ENCODE data around the gene SLC8B1. TPM values are rescaled to one million over a fixed set of nuclear protein-coding genes. Genes with fewer than 3 reads are reported as not detected.

SLC8B1 gene
- total RNA-seq, 1 experiment from 2014 or later = 15.7 TPM

- H3K27ac Mint-ChIP-seq (ENCODE audit: low read depth, unreplicated experiment) = no peak overlapping the region
- no peaks in the 10 kb centered on the region for H3K27me3 Mint-ChIP-seq (ENCODE audit: insufficient read depth, unreplicated experiment)
- BruUV-seq (replicated peaks) = no TSS peak
- DNase-seq (ENCODE audit: unreplicated experiment) = no peak
- no peak overlapping the region for H3K4me3 Mint-ChIP-seq (ENCODE audit: unreplicated experiment)
- ChIA-PET CTCF (interaction anchor here (0.6 to 1.4 kb wide), 2 partner anchors 13 to 376 kb away, joined by 4 read pairs; no protein-coding TSS in a partner anchor), POLR2A (interaction anchor here (0.6 kb wide), 1 partner anchor 1399 kb away, joined by 3 read pairs; no protein-coding TSS in a partner anchor)
- H3K4me1 Mint-ChIP-seq (ENCODE audit: insufficient read depth, unreplicated experiment) = peaks cover 15% of the 10 kb centered on the region
- H3K9me3 Mint-ChIP-seq (ENCODE audit: unreplicated experiment) = no peaks in the 10 kb centered on the region
- H3K36me3 Mint-ChIP-seq (ENCODE audit: insufficient read depth, unreplicated experiment) = peaks cover 85% of the 10 kb centered on the region
- intact Hi-C loops (cut with micrococcal nuclease) = no loop called here
- TF ChIP-seq CTCF (IDR thresholded peaks at IDR 0.05; ENCODE audit: unreplicated experiment) = no peak
Measured at GRCh38 chr12:113276306-113276705, 58.6 kb downstream of the SLC8B1 start.

- Mint-ChIP-seq H3K27me3 (ENCODE audit: insufficient read depth, unreplicated experiment) (no peaks in the 10 kb centered on the region), H3K4me1 (ENCODE audit: insufficient read depth, unreplicated experiment) (peaks cover 16% of the 10 kb centered on the region), H3K27ac (ENCODE audit: low read depth, unreplicated experiment) (no peak overlapping the region), H3K36me3 (ENCODE audit: insufficient read depth, unreplicated experiment) (peaks cover 82% of the 10 kb centered on the region), H3K9me3 (ENCODE audit: unreplicated experiment) (no peaks in the 10 kb centered on the region), H3K4me3 (ENCODE audit: unreplicated experiment) (no peak overlapping the region)
- no peak for TF ChIP-seq CTCF (IDR thresholded peaks at IDR 0.05; ENCODE audit: unreplicated experiment)
- CTCF ChIA-PET = interaction anchor here (0.5 to 1.4 kb wide), 4 partner anchors 14 to 151 kb away, joined by 3 to 4 read pairs (median 3); no protein-coding TSS in a partner anchor
- intact Hi-C loops (cut with micrococcal nuclease) = no loop called here
- BruUV-seq (replicated peaks) = no TSS peak
- DNase-seq (ENCODE audit: unreplicated experiment) = no peak
- POLR2A ChIA-PET = no interaction called here
Measured at GRCh38 chr12:113274848-113275247, 60.1 kb downstream of the SLC8B1 start.

GRCh38 chr12:113273053-113273725 lies 61.7 kb downstream of the SLC8B1 start:
- H3K27me3 Mint-ChIP-seq (ENCODE audit: insufficient read depth, unreplicated experiment) = no peaks in the 10 kb centered on the region
- no peak overlapping the region for H3K4me3 Mint-ChIP-seq (ENCODE audit: unreplicated experiment)
- H3K27ac Mint-ChIP-seq (ENCODE audit: low read depth, unreplicated experiment) = no peak overlapping the region
- POLR2A ChIA-PET = interaction anchor here (1.1 kb wide), 1 partner anchor 86 kb away, joined by 4 read pairs; no protein-coding TSS in a partner anchor
- H3K36me3 Mint-ChIP-seq (ENCODE audit: insufficient read depth, unreplicated experiment) = peaks cover 74% of the 10 kb centered on the region
- no TSS peak for BruUV-seq (replicated peaks)
- no peak for TF ChIP-seq CTCF (IDR thresholded peaks at IDR 0.05; ENCODE audit: unreplicated experiment)
- intact Hi-C loops (cut with micrococcal nuclease) = no loop called here
- H3K9me3 Mint-ChIP-seq (ENCODE audit: unreplicated experiment) = no peaks in the 10 kb centered on the region
- H3K4me1 Mint-ChIP-seq (ENCODE audit: insufficient read depth, unreplicated experiment) = peaks cover 16% of the 10 kb centered on the region
- CTCF ChIA-PET = no interaction called here
- DNase-seq (ENCODE audit: unreplicated experiment) = no peak

GRCh38 chr12:113271853-113272561 lies 62.9 kb downstream of the SLC8B1 start:
- H3K4me3 Mint-ChIP-seq (ENCODE audit: unreplicated experiment) = no peak overlapping the region
- CTCF ChIA-PET = interaction anchor here (0.6 kb wide), 2 partner anchors 13 to 60 kb away, joined by 3 read pairs; no protein-coding TSS in a partner anchor

More at GRCh38 chr12:113271853-113272561, 62.9 kb downstream of the SLC8B1 start:
- no TSS peak for BruUV-seq (replicated peaks)
- peak; percentile 68 for DNase-seq (ENCODE audit: unreplicated experiment)
- peaks cover 83% of the 10 kb centered on the region for H3K36me3 Mint-ChIP-seq (ENCODE audit: insufficient read depth, unreplicated experiment)
- peaks cover 16% of the 10 kb centered on the region for H3K4me1 Mint-ChIP-seq (ENCODE audit: insufficient read depth, unreplicated experiment)
- TF ChIP-seq CTCF (IDR thresholded peaks at IDR 0.05; ENCODE audit: unreplicated experiment) = no peak
- no peaks in the 10 kb centered on the region for H3K27me3 Mint-ChIP-seq (ENCODE audit: insufficient read depth, unreplicated experiment)
- intact Hi-C loops (cut with micrococcal nuclease) = loop anchor here (2.0 kb wide), 1 partner anchor 49 kb away; no protein-coding TSS in a partner anchor
- H3K9me3 Mint-ChIP-seq (ENCODE audit: unreplicated experiment) = no peaks in the 10 kb centered on the region
- peak overlapping the region; percentile 67 for H3K27ac Mint-ChIP-seq (ENCODE audit: low read depth, unreplicated experiment)
- POLR2A ChIA-PET = interaction anchor here (1.1 kb wide), 1 partner anchor 87 kb away, joined by 4 read pairs; no protein-coding TSS in a partner anchor
